HG02642 (cell line): ENCODE data around the gene IGSF21.

ENCODE experiments used
- ATAC-seq: cut with Tn5 transposase; IDR thresholded peaks from one replicate; pipeline ENCODE4 v1.9.1; 2021; ENCODE audit warnings: mild to moderate bottlenecking; ENCODE audit not compliant: unreplicated experiment, poor library complexity

IGSF21 gene

DNA sequence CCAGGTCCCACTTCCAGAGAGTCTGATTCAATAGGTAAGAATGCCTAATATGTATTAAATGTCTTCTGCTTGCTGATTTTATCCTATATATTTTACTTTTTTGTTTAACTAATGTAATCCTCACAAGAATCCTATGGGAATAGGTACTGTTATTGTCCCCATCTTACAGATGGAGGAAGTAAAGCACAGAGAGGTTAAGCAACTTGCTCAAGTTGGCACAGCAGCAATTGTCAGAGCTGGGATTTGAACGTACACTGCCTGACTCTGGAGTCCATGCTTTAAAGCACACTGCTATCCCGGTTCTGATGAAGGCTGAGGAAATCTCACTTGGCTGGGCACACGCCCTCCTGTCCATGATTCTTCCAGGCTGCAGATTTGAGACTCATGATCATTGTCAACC is 62.8 kb downstream of the IGSF21 start:
- no peak for ATAC-seq

DNA sequence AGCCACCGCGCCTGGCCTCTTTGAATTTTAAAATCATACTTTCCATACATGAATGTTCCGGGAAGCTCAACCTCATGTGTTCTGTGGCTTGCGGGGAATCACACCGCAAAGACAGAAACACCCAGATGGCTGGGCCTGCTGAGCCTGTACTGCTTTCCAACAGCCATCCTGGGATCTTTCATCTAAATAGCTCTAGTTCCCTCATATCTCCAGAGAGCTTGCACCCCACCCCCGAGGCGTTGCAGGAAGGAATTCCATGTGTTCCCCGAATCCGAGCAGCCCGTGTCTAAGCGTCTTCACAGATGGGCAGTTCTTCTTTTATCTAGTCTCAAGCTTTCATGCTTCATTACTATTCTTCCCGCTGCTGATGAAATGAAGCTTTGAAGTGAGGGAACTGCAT is 66.4 kb downstream of the IGSF21 start:
- no peak for ATAC-seq

DNA sequence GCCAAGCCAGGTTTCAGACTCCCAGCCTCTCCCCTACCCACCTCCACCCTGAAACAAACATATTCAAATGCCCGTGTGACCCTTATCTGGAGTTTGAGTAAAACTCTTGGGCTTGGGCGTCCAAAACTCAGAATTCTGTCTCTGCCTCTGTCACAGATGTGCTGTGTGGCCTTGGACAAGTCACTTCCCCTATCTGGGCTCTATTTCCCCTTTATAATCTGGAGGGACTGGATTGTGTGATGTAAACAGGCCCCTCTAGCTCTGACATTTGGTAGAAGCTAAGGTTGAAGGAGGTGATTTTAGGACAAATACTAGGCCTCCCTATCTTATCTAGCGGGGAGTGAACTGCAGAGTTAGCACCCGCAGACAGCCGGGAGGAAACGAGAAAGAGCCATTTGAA is 67.5 kb downstream of the IGSF21 start:
- no peak for ATAC-seq

DNA sequence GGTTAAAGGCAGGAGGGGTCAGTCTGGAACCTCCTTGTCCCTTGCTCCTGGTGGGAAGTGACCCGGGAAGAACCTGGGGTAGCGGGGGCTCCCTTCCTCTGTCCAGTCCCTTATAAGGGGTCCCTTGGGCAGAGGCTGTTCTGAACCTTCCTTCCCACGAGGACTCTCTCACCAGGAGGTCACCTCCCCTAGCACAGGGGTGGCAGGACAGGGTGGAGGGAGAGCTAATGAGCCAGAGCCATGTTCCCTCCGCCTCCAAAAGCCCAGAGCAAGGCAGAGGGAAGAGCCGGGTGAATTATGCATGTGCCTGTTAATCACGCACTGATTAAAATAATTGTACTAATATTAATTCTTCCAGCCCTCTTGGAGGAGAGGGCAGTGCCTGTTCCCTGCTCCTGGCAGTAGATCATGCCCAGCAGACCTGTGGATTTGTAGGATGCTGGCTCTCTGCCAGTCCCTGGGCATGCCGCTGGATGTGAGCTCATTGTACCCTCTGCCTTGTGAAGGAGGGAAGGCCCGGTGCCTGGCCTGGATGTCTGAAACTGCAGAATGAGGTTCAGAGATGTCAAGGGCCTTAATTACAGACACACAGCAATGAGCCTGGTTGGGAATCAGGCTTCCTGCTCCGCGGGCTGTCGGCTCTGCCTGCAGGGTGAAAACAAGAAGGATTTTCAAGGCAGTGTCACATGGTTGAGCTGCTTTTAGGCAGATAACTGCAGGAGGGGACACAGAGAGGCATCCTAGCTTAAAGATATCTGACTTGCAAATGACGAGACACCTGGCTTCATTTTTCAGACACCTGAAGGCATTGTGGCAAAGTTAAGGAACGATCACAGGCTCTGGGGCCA is 68.2 kb downstream of the IGSF21 start:
- no peak for ATAC-seq

DNA sequence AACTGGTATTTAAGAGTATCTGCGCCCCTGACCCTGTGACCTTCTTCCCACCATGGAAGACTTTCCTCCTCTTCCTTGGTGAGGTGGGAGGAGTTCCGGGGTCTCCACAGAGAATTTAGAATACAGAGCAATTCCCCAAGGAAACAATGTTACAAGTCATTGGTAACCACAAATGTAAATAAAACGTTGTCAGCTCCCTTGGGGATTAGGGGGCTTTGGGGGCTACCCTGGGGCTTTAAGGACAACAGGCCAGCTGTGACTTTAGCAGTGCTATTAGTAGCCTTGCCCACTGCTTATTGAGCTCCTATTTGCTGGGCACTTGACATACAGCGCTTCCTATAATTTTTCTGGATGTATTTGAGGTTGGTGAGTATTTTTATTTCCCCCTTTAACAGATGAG is 69.0 kb downstream of the IGSF21 start:
- ATAC-seq: no peak

DNA sequence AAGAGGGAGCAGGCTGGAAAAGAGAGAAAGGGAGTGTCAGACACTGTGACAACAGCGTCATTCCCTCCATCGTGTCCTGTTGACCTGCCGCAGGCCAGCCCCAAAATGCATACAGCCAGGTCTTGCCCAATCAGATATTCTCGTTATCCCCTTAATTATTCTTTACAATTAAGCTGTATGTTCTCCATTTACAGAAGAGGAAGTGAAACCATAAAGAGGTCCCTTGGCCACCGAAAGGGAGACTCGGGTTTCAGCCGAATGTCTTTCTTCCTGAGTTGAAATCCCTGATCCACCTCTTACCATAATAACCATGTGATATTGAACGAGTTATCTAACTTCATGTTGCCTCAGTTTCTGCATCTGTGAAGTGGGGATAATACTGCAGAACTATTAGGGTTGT is 70.5 kb downstream of the IGSF21 start:
- ATAC-seq: no peak

DNA sequence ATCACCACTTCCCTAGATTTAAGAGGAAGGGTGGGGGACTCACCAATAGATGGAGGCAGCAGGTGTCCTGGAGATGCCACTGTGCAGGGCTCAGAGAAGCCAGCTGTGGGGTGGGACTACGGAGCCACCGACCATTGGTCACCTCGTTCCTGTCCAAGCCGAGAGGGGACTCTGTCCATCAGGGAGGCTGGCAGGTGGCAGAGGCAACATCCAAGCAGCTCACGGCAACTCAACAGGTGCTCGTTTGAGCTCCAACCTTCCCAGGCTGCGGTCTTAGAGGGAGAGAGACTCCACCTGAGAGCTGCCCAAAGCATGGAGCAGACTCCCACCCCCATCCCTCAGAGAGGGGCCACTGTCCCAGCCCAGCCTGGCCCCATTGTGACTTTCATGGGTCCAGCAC is 71.4 kb downstream of the IGSF21 start:
- ATAC-seq: no peak

DNA sequence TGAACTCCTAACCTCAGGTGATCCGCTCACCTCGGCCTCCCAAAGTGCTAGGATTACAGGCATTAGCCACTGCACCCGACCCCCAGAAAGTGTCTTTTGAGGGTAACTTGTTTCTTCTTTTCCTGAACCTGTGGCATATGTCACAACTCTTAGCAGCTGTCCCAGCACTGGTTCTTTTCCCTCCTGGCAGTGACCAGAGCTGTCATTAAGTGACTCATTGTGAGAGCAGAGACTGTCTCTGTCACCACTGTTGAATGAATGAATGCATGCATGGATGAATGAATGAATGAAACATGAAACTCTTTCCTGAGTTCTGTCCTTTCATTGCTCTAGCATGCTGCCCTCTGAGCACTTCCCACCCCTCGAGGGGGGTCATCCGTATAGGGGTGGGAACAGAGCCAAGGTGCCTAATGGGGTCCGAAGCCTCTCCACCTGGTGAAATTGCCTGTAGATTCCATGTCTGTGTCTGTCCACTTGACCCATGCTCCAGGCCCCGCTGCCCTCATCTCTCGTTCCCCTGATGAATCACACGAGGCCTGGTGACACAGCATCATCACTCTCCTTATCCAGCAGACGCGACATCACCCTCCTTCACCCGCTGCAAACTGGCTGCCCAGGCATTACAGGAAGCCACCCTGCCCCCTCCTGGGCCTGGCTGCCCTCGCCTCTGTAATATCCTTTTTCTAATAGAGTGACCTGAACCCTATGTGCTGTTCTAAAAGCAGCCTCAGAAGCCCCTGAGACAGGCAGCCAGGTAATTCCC is 75.0 kb downstream of the IGSF21 start:
- ATAC-seq: no peak

DNA sequence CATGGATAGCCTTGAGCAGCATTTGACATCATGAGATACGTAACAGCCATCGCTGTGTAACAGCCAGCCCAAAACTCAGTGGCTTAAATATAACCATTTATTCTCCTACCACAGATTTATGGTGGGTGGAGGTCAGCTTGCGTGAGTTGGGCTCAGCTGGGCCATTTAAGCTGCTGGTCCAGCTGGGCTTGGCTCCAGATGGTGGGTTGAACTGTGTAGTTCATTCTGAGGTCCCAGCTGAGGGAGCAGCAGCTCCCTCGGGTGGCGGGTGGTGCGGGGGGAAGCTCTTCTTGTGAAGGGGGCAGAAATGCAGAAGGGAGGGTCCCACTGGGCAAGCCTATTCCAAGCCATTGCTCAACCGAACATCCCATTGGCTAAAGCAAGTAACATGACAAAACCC is 75.9 kb downstream of the IGSF21 start:
- no peak for ATAC-seq

GRCh38 chr1:18187054-18187453 is 79.5 kb downstream of the IGSF21 start:
- ATAC-seq: no peak

DNA sequence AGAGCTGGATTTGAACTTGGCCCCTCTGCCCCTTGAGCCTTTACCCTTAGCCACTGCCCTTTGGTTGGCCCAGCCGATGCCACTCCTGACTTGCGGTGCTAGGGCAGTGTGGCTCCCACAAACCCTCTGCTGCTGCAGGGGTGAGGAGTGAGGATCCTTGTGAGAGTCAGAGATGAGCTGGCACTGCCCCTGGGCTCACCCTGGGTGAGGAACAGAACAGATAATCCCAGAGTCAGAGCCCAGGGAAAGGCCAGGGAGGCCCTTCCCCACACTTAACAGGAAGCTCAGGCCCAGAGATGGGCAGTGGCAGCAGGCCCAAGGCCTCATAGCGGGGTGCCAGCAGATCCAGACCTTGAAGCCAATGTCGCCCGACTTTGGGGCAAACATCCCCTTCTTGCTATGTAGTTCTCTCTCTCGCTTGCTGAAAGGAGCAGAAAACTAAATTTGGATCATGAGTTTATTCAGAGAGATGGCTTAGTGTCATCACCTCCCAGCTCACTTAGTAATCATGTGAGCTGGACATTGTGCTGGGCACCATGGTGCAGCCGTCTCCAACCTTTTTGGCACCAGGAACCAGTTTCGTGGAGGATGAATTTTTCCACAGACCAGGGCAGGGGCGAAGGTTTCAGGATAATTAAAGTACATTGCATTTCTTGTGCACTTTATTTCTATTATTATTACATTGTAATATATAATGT is 81.4 kb downstream of the IGSF21 start:
- no peak for ATAC-seq

GRCh38 chr1:18190598-18190997 is 83.0 kb downstream of the IGSF21 start:
- ATAC-seq: no peak

DNA sequence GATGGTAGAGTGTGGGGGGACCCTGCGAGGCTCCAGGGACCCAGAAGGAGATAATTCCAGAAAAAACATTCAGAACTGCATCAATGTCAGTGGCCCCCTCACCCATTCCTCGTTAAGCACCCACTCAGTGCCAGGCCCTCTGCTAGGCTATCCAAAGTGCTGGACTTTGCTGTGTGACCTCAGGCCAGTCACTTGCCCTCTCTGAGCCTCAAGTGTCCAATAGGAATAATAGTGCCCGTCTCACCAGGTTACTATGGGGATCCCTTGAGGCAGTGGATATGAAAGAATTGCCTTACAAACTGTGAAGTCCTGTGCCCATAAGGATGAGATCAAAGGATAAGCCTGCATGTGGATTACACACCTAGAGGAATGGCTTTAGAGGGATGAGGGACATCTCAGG is 83.4 kb downstream of the IGSF21 start:
- no peak for ATAC-seq

DNA sequence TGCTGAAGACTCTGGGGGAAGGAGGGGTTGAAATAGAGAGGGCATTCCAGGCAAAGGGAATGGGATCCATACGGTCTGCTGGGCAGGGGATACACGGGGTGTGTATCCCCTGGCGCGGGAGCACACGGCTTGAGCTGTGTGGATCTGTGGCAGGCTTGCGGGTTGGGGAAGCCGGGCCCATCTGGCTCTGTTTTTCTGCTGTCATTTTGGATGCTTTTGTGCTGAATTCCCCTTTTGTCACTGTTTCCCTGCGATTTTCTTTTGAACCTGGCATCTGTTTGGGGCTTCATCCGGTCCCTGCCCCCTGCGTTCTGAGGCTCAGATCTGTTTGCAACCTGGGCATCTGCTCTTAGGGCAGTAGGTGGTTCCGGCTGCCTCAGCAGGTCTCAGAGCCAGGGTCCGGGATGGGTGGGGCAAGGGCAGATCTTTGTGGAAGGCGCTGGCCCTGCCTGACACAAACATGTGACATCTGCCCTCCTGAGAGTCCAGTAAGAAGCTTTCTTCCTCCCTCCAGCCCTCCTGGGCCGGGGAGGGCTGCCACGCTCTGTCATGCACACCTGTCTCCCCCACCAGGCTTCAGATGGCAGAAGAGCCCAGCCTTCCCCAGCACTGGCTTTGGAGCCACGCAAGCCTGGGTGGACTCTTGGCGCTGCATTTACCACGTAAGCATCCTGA is 84.0 kb downstream of the IGSF21 start:
- ATAC-seq: no peak

DNA sequence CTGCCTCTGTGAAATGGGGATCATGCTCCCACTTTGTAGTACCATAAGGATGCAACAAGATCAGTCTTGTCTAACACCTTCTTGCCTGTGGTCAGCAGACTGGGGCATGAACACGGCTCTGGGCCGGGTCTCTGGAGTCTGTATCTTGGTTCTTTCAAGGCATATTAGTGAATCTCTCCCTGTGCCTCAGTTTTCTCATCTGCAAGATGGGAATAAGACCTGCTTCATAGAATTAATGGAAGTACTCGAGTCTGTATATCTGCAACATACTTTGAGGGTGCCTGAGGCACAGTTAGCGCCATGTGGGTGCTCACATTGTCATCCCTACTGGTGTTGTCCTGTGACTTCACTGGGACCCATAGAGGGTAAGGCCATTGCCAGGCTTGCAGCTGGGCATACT is 84.6 kb downstream of the IGSF21 start:
- ATAC-seq: no peak

- ATAC-seq: no peak
Observed at GRCh38 chr1:18192974-18193373, 85.4 kb downstream of the IGSF21 start.

GRCh38 chr1:18197299-18197698 is 89.7 kb downstream of the IGSF21 start:
- no peak for ATAC-seq

GRCh38 chr1:18198260-18198659 is 90.7 kb downstream of the IGSF21 start:
- ATAC-seq: no peak

GRCh38 chr1:18199462-18199861 is 91.9 kb downstream of the IGSF21 start:
- ATAC-seq: no peak

DNA sequence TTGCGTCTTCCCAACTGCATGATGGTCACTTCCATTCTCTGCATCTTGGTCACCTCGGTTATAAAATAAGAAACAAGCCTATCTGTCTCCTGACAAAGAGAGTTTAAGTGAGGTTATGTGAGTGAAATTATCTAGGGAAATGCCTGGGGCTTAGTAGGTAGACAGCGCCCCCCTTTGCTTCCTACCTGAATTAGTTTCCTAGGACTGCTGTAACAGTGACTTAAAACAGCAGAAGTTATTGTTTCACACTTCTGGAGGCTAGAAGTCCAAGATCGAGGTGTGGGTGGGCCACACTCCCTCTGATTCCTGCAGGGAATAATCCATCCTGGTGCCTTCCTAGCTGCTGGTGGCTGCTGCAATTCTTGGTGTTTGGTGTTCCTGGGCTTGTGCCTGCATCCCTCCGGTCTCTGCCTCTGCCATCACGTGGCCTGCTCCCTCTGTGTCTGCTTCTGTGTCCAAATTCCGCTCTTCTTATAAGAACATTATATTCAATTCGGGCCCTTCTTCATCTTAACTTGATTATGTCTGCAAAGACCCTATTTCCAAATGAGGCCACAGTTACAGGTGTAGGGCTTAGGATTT is 92.6 kb downstream of the IGSF21 start:
- ATAC-seq: no peak
